ENCODE data around the gene VWC2L. TPM values are rescaled to one million over a fixed set of nuclear protein-coding genes. Genes with fewer than 3 reads are reported as not detected.

Gene VWC2L
- polyA plus RNA-seq, 2 of the 4 experiments (the other 2 are of a cell fraction), result not detected

- CTCF ChIA-PET, result no interaction called here
- ATAC-seq (no peak), FAIRE-seq (no peak), DNase-seq (ENCODE audit: low read depth in 1 of 2, low spot score in 1 of 2) (no peak)
- POLR2A ChIA-PET, result no interaction called here
- H3K4me1 ChIP-seq, result no peaks in the 10 kb centered on the region
- no peak overlapping the region for H3K27ac ChIP-seq
- no peak overlapping the region for H3K4me2 ChIP-seq
- H3K4me3 ChIP-seq, result no peak overlapping the region
- H3K9me3 ChIP-seq, result no peaks in the 10 kb centered on the region
- TF ChIP-seq NFE2L2 (conservative IDR thresholded peaks at IDR 0.05; ENCODE audit: low read length), result no peak
- TF ChIP-seq PBX3 (IDR thresholded peaks at IDR 0.05), result no peak
- no peak for TF ChIP-seq ZFP36 (IDR thresholded peaks at IDR 0.05; ENCODE audit: borderline replicate concordance, partially characterized antibody)
- no peak for TF ChIP-seq ELK1 (IDR thresholded peaks at IDR 0.05; ENCODE audit: low read depth, low read length)
- TF ChIP-seq HMGXB4 (CRISPR knock-in tag; IDR thresholded peaks at IDR 0.05; ENCODE audit: borderline replicate concordance), result no peak
- no peak for TF ChIP-seq GATA3 (IDR thresholded peaks at IDR 0.05; ENCODE audit: borderline replicate concordance)
- no peak for TF ChIP-seq MAZ (IDR thresholded peaks at IDR 0.05; ENCODE audit: borderline replicate concordance, low read depth, low read length)
- no peak for TF ChIP-seq HEYL (CRISPR knock-in tag; IDR thresholded peaks at IDR 0.05)
- TF ChIP-seq JUN (IDR thresholded peaks at IDR 0.05), result no peak
- no peak for TF ChIP-seq ZC3H11A (IDR thresholded peaks at IDR 0.05)
- no peak for TF ChIP-seq RCOR1 (IDR thresholded peaks at IDR 0.05; ENCODE audit: low read depth, low read length)
- 18% methylated on average over 3 of the region's 3 CpGs for WGBS (ENCODE audit: missing lambda C conversion rate)
These were observed 43.7 kb upstream of the VWC2L start for GRCh38 chr2:214367171-214367570.

GRCh38 chr2:214376618-214377285 is 34.1 kb upstream of the VWC2L start:
- ATAC-seq (no peak), FAIRE-seq (no peak), DNase-seq (ENCODE audit: low read depth in 1 of 2, low spot score in 1 of 2) (no peak)
- WGBS (ENCODE audit: missing lambda C conversion rate), result 53% methylated on average over 7 of the region's 7 CpGs
- H3K4me1 ChIP-seq, result no peaks in the 10 kb centered on the region
- ChIA-PET POLR2A (no interaction called here), CTCF (no interaction called here)
- H3K4me3 ChIP-seq, result no peak overlapping the region
- TF ChIP-seq HOXB13 (CRISPR knock-in tag; IDR thresholded peaks at IDR 0.05; ENCODE audit: low read depth), result no peak
- no peak for TF ChIP-seq REST (IDR thresholded peaks at IDR 0.05)
- no peak for TF ChIP-seq POLR2A (IDR thresholded peaks at IDR 0.05; ENCODE audit: low read length)
- TF ChIP-seq CHD2 (IDR thresholded peaks at IDR 0.05; ENCODE audit: low read length, partially characterized antibody), result no peak
- no peak for TF ChIP-seq GATA3 (IDR thresholded peaks at IDR 0.05; ENCODE audit: borderline replicate concordance)
- TF ChIP-seq RARB (CRISPR knock-in tag; IDR thresholded peaks at IDR 0.05), result no peak
- no peak for TF ChIP-seq HOXB5 (CRISPR knock-in tag; IDR thresholded peaks at IDR 0.05)
- TF ChIP-seq PHF8 (IDR thresholded peaks at IDR 0.05; ENCODE audit: borderline replicate concordance, low read depth), result no peak
- no peak for TF ChIP-seq KDM1A (IDR thresholded peaks at IDR 0.05; ENCODE audit: low read depth)
- TF ChIP-seq FOXS1 (CRISPR knock-in tag; IDR thresholded peaks at IDR 0.05), result no peak
- TF ChIP-seq FOSB (CRISPR knock-in tag; IDR thresholded peaks at IDR 0.05), result no peak
- TF ChIP-seq ELK1 (IDR thresholded peaks at IDR 0.05; ENCODE audit: low read depth, low read length), result no peak
- TF ChIP-seq POLR2AphosphoS2 (conservative IDR thresholded peaks at IDR 0.05; ENCODE audit: low read length), result no peak
- no peak for TF ChIP-seq MAX (IDR thresholded peaks at IDR 0.05)
- no peak for TF ChIP-seq CBX2 (IDR thresholded peaks at IDR 0.05; ENCODE audit: borderline replicate concordance, low read depth)
- no peak for TF ChIP-seq ZC3H11A (IDR thresholded peaks at IDR 0.05)
- H3K27ac ChIP-seq, result no peak overlapping the region
- H3K9me3 ChIP-seq, result no peaks in the 10 kb centered on the region
- H3K4me2 ChIP-seq, result no peak overlapping the region
